HG03575 (cell line): ENCODE data around the gene NOS1AP.

Experiments
- ATAC-seq: cut with Tn5 transposase; IDR thresholded peaks from one replicate; pipeline ENCODE4 v1.9.1; 2021; ENCODE audit not compliant: unreplicated experiment, insufficient number of reproducible peaks, low FRiP score; ENCODE audit errors: extremely low read depth

Gene NOS1AP

DNA sequence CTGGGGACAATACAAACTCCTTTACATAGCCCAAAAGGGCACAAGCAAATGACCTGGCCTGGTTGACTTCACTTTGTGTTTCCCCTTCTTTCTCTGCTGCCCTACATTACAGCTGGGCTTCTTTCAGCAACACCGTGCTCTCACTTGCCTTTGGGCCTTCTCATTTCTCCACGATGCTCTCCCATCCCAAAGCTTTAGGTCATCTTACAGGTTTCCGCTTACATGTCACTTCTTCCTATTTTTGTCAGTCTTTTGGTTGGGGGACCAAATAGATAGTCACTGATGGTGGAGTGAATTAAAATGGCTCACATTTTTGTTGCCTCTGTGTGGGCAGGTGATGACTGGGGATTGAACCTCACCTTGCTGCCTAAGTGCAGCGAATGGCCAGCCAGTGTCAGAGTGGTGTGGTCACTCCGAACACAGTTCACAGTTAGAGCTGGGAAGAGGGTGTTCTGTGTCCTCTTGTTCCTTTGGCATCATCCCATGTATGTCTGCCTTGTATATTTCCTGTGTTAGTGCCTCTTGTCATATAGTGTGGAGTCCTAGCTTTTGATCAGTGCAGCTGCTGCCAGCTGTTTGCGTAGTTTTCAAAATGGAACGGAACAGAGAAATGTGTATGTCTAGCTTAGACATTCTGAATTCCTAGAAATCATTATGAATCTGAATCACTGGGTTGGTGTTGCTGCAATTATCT is 134.8 kb downstream of the NOS1AP start:
- ATAC-seq: no peak

DNA sequence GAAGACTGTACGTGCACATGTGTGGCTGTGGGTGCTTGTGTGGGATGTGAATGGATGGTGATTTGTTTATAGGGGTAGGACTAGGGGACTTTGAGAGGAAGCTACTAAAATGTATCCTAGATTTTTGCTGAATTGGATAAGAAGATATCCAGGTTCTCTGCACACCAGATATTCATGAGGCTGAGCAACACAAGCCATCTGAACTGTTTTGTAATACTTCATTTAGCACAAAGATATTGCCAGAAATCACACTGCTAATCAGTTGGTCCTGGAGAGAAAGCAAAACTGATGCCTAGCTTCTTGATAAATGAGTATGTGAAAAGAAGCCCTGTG is 135.3 kb downstream of the NOS1AP start:
- ATAC-seq: no peak

DNA sequence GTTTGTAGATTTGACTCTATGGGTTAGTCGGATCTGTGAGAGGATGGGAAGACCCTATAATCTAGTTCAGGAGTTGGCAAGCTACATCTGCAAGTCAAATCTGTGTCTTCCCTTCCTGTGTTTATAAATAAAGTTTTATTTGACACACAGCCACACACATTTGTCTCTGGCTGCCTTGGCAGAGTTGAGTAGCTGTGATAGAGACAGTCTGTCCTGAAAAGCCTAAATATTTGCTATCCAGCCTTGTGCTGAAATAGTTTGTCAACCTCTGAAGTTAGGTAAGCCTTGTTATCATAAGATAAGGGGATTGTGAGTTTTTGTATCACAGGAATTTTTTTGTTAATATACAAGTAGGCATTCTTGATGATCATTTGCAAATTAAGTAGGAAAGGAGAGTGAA is 136.8 kb downstream of the NOS1AP start:
- no peak for ATAC-seq

DNA sequence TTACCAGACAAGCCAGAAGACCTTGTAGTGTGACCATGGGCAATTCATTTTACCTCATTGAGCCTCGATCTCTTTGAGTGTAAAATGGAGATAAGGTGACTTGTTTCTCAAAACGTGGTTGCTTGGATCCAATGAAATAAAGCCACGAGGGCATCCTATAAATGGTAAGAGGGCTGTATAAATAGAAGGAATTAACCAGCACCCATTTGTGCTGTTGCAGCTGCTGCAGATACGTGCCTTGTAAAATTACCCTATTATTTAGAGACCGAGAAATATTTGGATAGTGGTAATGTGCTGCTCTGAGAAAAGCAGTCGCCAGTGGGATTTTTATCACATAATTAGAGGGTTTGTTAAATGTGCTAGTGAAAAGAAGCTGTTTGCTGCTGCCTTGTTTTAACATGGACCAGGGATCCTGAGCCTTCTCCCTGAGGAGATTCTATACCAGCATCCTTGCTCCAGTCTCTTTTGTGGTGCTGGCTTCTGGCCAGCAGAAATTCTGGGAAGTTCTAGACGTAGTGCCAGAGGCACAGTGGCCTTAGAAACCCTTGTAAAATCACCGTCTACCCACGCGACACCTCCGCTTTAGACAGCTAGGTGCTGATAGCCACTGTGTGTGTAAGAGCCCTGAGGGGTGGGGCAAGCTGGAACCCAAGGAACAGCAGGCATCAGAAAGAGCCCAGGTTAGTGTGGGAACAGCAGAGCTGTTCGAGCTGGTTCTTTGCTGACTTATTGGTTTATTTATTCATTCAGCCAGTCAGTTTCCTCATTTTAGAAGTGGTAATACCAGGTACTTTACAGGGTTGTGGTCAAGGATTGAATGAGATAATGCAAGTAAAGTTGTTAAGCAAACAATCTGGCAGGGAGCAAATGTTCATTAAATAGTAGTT is 137.5 kb downstream of the NOS1AP start:
- no peak for ATAC-seq

DNA sequence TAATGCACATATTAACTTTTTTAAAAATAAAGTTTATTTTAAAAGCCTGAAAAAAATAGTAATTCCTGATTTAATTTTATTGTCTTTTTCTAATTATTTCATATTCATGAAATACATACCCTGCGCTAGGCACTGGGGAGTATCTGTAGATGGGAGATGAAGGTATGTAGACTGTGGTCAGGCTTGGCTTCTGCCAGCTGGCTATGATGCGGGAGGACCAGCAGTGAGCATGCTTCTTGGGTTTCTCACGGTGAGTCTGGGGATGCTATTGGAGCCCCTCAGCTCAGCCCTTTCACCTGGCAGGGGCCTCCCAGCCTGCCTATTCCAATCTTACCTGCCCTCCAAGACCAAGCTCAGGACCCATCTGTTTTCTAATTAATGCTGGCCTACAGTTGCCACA is 138.4 kb downstream of the NOS1AP start:
- no peak for ATAC-seq

DNA sequence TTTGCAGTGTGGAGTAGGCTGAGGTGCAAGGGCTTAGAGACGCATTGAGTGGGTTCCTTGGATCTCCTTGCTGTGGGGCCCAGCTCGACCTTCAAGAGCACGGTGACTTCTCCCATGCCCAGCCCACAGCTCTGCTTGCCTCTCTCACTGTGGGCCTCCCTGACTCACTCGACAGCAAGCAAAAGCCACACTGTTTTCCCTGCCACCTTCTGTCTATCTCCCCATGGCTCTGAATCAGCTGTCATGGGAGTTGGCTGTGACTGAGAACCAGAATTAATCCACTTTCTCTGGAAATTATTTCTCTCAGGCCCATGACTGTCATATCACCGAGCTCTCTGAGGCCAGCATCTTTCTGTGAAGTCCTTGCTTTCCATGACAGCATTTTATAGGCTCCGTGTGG is 140.7 kb downstream of the NOS1AP start:
- no peak for ATAC-seq

DNA sequence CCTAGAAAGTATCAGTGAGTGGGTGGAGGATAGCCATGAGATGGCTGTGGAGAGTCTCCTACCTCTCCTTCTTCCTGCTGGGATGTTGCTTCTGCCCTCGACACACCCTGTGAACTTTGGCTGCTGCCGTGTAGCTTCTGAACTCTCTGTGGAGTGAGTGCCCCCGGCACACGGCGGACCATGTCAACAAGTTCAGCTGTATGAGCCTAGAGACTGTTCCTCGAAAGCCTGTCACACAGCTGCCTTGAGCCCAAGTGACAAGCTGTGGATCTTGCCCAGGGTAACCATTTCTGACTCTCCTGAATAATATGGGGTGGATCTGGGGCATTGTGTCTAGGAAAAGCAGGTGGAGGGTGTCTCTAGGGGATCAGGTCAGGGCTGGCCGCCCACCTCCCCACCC is 143.2 kb downstream of the NOS1AP start:
- ATAC-seq: no peak

DNA sequence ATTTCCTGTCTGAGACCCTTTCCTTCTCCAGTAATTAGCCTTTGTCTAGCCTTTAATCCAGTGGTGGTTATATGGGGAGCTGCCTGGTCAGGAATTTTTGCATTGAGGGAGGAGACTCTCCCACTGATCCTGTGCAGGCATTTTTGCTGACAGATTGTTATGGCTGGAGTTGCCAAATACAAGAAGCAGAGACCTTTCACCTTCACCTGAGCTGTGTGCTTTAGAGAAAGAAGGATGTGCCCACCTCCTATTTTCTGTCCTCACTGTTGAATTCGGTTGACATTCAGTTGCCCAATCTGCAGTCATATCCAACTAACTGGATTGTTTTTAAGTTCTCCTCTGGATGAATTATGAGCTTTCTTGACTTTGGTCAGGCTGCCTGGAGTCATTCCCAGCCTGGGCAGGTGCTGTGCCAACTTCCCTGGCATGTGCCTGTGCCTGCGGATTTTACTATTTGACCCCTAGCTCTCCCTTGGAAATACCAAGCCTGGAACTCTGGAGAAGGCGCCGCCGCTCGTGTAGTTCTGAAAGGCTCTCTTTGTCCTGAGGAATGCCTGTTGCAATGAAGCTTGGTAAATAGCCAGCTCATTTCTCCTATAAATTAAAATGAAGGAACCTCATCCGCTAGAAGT is 143.9 kb downstream of the NOS1AP start:
- ATAC-seq: no peak

DNA sequence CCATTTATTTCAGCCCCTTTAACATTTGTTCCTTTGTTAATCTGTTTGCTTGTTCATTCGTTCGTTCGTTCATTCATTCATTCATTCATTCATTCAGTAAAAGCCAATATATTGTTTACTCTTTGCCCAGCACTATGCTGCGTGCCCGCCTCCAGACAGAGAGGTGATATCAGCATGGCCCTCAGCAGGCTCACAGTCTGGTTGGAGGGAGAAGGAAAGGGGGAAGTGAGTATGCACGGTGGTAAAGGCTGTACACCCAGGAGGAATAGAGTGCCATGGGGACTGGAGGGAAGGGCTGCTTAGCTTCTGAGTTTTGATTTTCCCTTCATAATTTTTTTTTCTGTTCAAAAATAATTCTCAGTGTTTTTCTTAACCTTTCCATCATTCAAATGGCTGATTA is 144.7 kb downstream of the NOS1AP start:
- no peak for ATAC-seq

DNA sequence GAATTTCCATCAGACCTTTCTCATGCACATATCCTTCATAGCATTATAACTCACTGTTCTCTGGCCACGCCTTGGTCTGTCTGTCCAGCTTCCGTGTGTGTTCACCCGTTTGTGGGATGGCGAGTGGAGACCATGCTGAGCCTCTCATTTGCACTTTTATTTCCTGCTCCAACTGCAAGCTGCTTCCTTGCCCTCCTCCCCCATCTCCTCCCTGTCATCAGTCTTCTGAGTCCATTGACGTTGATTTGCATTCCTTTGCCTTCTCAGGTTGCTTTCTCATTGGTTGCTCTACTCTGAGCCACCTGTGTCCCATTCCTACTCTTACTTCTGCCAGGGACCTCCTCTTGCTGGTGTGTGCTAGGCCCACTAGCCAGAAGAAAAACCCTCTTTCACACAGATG is 146.4 kb downstream of the NOS1AP start:
- ATAC-seq: no peak

DNA sequence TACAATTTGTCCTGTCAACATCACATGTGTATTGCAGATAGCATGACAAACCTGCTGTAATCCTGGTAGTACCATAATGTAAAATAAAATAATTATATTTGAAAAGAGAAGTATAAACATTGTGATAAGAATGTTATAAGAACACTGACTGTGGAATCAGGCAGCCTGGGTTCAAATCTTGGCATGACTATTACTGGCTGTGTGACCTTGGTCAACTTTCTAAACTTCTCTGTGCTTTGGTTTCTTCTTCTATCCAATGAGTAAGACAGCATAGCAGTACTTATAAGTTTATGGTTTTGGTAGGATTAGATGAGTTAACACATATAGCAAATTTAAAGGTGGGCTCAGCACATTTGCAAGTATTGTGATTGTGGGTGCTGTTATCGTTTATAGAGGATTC is 147.1 kb downstream of the NOS1AP start:
- ATAC-seq: no peak

DNA sequence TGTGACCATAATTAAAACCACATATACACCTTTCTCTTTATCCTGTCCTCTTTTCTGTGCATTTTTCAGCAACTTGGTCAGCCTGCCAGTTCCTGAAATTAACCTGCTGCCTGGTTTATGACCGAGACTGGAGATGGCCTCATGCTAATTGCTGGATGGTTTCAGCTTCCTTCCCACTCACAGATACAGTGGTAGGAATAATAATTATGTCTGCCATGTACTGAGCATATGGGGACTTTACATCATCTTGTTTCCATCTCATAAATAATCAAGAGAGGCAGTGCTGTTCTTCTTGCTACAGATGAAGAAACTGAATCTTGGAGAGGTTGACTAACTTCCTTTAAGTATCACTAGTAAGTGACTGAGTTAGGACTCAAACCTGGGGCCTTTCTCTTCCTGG is 148.2 kb downstream of the NOS1AP start:
- ATAC-seq: no peak

DNA sequence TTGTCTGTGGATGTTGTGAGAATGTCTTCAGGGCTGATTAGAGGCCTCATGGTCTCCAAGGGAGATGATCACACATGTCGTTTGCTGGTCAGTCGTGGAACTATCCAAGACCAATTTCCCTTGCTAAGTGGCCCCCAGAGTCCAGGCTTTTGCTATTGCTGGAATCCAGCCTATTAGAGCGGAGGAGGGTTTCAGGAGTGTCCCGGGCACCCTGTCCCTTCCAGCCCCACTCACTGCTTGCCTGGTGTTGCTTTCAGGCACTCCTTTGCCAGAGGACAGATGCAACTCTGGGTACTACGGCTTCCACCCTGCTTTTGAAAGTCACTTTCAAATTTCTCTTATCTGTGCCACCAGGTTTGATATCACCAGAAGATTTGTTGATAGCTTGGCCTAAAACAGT is 149.1 kb downstream of the NOS1AP start:
- no peak for ATAC-seq

DNA sequence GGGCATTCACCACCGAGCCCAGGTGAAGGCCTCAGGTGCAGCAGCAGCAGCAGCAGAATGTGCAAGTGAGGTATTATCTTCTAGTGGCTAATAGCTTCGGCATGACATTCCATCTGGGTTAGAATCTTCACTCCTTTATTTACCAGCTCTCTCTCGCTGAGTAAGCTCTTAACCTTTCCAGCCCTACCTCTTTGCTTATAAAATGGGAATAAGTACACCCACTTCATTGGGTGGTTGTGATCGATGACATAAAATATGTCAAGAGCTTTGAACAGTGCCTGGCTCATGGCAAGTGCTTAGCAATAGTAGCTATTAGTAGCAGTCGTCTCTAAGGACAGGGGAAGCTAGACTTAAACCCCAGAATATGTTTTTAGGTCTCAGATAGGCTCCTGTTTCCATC is 149.5 kb downstream of the NOS1AP start:
- ATAC-seq: no peak

DNA sequence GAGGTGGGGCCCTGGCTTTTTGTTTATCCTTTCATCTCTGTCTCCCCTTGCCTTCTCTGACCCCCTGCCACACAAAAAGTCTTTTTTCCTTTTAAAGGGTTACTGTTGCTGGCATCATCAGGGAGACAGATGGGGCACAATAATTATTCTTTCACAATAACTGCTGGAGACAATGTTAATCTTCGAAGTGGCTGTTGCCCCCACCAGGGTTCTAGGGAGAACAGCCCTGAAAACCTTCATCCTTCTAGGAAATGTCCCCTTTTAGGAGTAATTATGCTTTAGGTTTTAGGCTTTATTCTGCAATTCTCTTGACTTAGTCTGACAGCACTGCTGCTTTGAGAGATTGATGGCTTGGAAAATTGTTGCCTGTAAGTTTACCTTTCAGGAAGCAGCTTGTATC is 150.0 kb downstream of the NOS1AP start:
- ATAC-seq: no peak

DNA sequence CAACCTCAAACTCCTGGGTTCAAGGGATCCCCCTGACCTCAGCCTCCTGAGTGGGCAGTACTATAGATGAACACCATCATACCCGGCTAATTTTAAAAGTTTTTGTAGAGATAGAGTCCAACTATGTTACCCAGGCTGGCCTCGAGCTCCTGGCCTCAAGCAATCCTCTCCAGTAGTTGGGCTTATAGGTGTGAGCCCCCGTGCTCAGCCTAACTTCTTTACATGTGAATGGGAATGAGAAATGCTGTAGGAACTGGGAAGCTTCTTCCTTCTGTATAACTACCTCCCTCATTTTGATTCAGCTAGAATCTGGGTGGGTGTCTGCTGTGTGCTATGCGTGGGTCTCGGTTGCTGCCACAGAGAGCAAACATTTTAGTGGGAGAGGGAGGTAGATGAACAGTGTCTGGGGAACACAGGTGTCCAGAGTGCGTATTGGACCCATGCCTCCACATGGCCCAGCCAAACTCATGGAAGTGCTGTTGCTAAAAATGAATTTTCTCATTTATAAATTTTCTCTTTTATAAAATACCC is 150.6 kb downstream of the NOS1AP start:
- ATAC-seq: no peak

DNA sequence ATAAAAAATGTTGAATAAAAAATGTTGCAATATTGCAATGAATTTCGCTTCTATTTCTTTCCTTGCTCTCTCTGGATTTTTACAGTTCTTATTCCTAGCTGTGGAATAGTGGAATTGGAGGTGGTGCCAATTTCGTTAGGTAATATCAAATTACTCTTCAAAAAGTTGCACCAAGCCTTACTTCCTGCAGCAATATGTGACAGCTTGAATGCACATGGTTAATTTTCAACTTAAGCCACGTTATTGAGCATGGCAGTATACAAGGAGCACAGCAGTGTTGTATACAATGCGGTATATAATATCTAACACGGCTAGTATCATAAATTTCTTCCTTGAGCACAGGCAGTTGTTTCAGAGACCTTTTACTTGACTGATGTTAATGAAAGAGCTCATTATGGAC is 152.5 kb downstream of the NOS1AP start:
- no peak for ATAC-seq

DNA sequence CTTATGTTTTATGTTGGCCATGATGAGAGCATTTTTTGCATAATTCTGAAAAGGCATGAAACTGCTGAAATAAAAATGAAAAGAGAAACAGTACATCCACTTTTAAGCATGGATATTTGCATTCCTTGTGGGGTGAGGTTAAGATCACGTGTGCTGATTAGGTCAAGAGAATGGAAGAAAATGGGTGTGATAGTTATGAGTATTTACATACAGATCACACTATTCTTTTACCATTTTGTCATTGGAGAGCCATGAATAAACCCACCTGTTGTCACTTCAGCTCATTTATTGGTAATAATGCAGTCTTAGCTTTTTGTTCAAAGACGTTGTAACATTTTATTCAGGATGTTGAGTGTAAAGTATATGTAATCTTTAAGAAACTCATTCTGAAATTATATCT is 153.2 kb downstream of the NOS1AP start:
- no peak for ATAC-seq

DNA sequence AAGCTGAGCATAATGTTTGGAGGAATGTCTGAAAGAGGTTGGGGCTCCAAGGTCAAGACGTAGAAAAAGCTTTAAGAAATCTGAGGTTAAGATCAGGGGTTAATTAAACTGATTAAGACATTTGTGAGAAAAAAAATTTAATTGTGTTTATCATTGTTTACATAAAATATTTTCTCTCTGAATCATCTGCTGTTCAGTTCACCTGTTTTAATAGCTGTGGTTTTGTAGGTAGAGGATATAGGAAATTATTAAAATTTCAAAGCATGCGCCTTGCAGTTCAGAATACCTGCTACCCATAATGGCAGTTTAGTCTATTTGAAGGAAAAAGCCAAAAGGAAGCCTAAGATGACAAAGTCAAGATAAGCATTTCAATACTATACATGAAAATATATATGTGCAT is 154.0 kb downstream of the NOS1AP start:
- ATAC-seq: no peak

DNA sequence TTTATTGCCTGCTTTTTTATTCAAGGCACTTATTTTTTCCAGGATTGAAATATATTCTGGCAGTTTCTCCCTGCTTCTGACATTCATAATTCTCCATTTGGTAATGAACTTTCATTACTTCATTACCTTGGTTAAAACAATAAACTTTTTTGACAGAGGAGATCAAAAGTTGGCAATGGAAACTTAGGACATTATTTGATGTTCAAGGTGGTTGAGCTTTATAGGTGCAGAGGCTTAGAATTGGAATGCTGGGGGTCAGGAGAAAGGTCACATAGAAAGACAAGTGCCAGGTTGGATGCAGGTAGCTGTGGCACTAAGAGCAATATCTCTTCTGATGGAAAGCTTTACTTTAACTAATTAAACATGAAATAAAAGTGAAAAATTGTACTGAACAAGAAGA is 154.8 kb downstream of the NOS1AP start:
- ATAC-seq: no peak
